Measurements from ENCODE around the gene PTPRN2. TPM values are rescaled to one million over a fixed set of nuclear protein-coding genes. Genes with fewer than 3 reads are reported as not detected.
"Not testable (repeated sequence)": the region's sequence is repeated elsewhere in the genome, so short reads cannot be mapped to it uniquely, and the experiment has no call there.

The PTPRN2 gene
- total RNA-seq, 4 donors from 2014 or later, result 6.6 to 10.7 (median 8.2) TPM

DNA sequence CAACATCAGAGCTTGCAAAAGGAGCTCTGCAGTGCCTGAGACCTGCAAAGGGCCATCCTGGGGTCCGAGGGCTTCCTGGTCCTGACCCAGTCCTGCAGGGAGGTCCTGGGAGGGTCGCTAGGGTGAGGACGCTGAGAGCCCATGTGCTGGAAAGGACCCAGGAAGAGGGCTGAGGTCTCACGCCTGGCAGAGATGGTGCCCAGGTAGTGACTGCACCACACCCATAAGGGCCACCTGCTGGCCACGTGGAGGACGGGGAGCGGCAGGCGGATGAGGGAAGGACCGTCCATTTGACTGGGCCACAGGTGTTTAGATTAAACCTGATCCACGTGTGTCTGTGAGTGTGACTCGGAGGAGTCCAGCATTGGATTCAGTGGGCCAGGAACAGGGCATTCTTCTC is 858.1 kb downstream of the PTPRN2 start:
- 79 to 83% methylated on average over 11 of the region's 11 CpGs for WGBS, 2 donors
- Histone ChIP-seq H3K4me1 (no peaks in the 10 kb centered on the region), H3K4me3 (no peak overlapping the region), H3K27ac (no peak overlapping the region), H3K27me3 (peaks cover 0 to 3% of the 10 kb centered on the region in 2 donors), H3K36me3 (no peaks in the 10 kb centered on the region), H3K9me3 (no peaks in the 10 kb centered on the region)
- TF ChIP-seq, protein P1, sequence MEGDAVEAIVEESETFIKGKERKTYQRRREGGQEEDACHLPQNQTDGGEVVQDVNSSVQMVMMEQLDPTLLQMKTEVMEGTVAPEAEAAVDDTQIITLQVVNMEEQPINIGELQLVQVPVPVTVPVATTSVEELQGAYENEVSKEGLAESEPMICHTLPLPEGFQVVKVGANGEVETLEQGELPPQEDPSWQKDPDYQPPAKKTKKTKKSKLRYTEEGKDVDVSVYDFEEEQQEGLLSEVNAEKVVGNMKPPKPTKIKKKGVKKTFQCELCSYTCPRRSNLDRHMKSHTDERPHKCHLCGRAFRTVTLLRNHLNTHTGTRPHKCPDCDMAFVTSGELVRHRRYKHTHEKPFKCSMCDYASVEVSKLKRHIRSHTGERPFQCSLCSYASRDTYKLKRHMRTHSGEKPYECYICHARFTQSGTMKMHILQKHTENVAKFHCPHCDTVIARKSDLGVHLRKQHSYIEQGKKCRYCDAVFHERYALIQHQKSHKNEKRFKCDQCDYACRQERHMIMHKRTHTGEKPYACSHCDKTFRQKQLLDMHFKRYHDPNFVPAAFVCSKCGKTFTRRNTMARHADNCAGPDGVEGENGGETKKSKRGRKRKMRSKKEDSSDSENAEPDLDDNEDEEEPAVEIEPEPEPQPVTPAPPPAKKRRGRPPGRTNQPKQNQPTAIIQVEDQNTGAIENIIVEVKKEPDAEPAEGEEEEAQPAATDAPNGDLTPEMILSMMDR (IDR thresholded peaks at IDR 0.05), result no peak
- TF ChIP-seq POLR2A (IDR thresholded peaks at IDR 0.05) (no peak), EP300 (IDR thresholded peaks at IDR 0.05) (no peak)
- DNase-seq (ENCODE audit: low spot score in 2 of 2), result no peak

DNA sequence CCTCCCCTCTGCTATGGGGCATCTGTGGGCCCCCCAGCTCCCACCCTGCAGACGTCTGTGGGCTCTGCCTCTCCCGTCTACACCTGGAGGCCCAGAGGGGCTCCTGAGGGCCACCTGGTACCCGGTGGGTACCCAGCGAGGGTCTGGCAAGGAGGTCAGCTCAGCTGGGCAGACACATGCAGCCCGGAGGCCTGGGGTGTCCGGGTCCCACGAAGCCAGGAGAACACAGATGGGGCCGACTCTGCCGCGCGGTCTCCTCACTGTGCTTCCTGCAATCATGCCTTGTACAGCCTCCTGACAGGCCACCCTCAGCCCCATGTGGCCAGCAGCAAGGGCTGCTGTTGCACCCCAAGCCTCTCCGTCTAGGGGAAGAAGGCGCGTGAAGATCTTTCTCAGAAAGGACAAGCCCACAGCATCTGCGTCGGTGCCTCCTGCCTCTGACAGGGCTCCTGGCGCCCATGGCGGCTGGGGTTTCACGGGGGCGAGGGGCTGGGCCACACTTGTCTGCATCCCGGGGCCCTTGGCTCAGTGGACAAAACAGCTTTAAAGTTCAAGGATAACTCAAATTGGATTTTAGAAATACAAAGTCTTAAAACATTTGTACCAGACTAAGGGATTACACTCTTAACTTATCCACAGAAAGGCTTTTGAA is 859.5 kb downstream of the PTPRN2 start:
- Histone ChIP-seq H3K27ac (no peak overlapping the region), H3K36me3 (no peaks in the 10 kb centered on the region), H3K9me3 (no peaks in the 10 kb centered on the region), H3K27me3 (peaks cover 0 to 3% of the 10 kb centered on the region in 2 donors), H3K4me1 (no peaks in the 10 kb centered on the region), H3K4me3 (no peak overlapping the region)
- WGBS, 2 donors, result 82 to 83% methylated on average over 17 to 19 of the region's 21 CpGs
- TF ChIP-seq, protein P1 (IDR thresholded peaks at IDR 0.05), result no peak
- TF ChIP-seq EP300 (IDR thresholded peaks at IDR 0.05) (no peak), POLR2A (IDR thresholded peaks at IDR 0.05) (no peak)
- no peak for DNase-seq (ENCODE audit: low spot score in 2 of 2)

DNA sequence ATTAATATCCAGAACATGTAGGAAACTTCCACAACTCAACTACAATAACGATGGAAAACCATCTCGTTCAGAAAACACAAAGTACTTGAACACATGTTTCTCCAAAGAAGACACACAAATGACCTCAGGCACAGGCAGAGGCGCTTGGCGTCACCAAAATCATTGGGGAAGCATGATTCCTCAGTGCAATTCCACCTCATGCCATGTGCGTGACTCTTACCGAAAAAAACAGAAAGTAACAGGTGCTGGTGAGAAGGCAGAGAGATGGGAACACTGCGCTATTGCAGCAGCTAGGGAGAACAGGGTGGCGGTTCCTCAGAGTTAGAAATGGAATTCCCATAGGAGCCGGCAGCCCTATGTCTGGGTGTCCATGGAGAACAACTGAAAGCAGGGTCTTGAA is 860.9 kb downstream of the PTPRN2 start:
- H3K4me1 ChIP-seq, result no peaks in the 10 kb centered on the region
- no peak overlapping the region for H3K27ac ChIP-seq
- H3K27me3 ChIP-seq, result peaks cover 0 to 3% of the 10 kb centered on the region in 2 donors
- TF ChIP-seq EP300 (IDR thresholded peaks at IDR 0.05) (no peak), POLR2A (IDR thresholded peaks at IDR 0.05) (no peak)
- TF ChIP-seq, protein P1 (IDR thresholded peaks at IDR 0.05), result no peak
- H3K9me3 ChIP-seq, result no peaks in the 10 kb centered on the region
- H3K36me3 ChIP-seq, result no peaks in the 10 kb centered on the region
- WGBS, 2 donors, result 85% methylated on average over 9 of the region's 9 CpGs
- no peak for DNase-seq (ENCODE audit: low spot score in 2 of 2)
- H3K4me3 ChIP-seq, result no peak overlapping the region

DNA sequence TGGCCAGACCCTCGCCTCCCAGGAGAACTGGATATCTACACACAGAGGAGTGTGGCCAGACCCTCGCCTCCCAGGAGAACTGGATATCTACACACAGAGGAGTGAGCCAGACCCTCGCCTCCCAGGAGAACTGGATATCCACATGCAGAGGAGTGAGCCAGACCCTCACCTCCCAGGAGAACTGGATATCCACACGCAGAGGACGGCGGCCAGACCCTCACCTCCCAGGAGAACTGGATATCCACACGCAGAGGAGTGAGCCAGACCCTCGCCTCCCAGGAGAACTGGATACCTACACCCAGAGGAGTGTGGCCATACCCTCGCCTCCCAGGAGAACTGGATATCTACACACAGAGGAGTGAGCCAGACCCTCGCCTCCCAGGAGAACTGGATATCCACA is 862.3 kb downstream of the PTPRN2 start:
- not testable (repeated sequence) for DNase-seq (ENCODE audit: low spot score in 2 of 2); H3K36me3 ChIP-seq; H3K9me3 ChIP-seq; H3K27ac ChIP-seq; H3K4me1 ChIP-seq; H3K4me3 ChIP-seq; H3K27me3 ChIP-seq
- 73 to 75% methylated on average over 10 of the region's 10 CpGs for WGBS, 2 donors

DNA sequence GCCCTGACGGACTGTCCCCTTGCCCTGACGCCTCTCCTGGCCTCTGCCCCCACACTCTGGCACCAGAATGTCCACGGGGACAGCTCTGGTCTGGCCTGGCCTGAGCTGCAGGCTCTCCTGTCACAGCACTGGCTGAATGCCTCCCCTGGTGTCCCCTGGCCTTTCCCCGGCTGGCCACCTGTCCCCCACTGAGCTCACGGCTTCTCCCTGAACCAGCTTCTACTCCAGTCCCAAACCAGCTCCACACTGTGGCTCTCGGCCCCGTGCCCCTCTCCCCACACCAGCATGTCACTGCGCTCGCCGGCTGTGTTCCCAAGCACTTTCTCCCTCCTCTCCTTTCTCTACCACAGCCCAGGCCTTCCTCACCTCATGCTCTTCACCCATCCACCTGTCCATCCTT is 864.4 kb downstream of the PTPRN2 start:
- no peak for DNase-seq (ENCODE audit: low spot score in 2 of 2)
- H3K9me3 ChIP-seq, result no peaks in the 10 kb centered on the region
- no peak overlapping the region for H3K4me3 ChIP-seq
- no peaks in the 10 kb centered on the region for H3K36me3 ChIP-seq
- no peaks in the 10 kb centered on the region for H3K4me1 ChIP-seq
- WGBS, 2 donors, result 72 to 86% methylated on average over 9 to 10 of the region's 10 CpGs
- no peak overlapping the region for H3K27ac ChIP-seq
- peaks cover 0 to 3% of the 10 kb centered on the region in 2 donors for H3K27me3 ChIP-seq
- TF ChIP-seq, protein P1 (IDR thresholded peaks at IDR 0.05), result no peak
- no peak for TF ChIP-seq EP300 (IDR thresholded peaks at IDR 0.05)
- TF ChIP-seq POLR2A (IDR thresholded peaks at IDR 0.05), result no peak
